GM12878 (cell line): ENCODE results near the gene FBXW9. TPM values are rescaled to one million over a fixed set of nuclear protein-coding genes. Genes with fewer than 3 reads are reported as not detected.

Experiments used
- ATAC-seq: fragments of 200-7000 bp; cut with Tn5 transposase; 3 replicates; pipeline ENCODE4 v1.9.1; 2020; ENCODE audit warnings: mild to moderate bottlenecking, moderate library complexity
- BruUV-seq: library from RNA; stranded (reverse); fragments of 400-500 nt; replicated peaks from 2 replicates; lab custom pipeline; 2021; lab: Mats Ljungman, UMichigan
- CTCF ChIA-PET: fragments of 300-600 bp; sonication (Branson Sonifier 250); formaldehyde crosslinking; extraction: SDS; loops from one replicate; lab custom pipeline; 2021; ENCODE audit warnings: inconsistent platforms; lab: Yijun Ruan, JAX
- POLR2A ChIA-PET: fragments of 350-600 bp; formaldehyde crosslinking; extraction: SDS; loops from one replicate; lab custom pipeline; 2021; ENCODE audit warnings: inconsistent platforms; lab: Charles Lee
- RAD21 ChIA-PET: fragments of 300-600 bp; sonication (Branson Sonifier 250); formaldehyde crosslinking; loops from one replicate; lab custom pipeline; 2023; ENCODE audit warnings: antibody characterized with exemption; ENCODE audit not compliant: unreplicated experiment; lab: Charles Lee
- SMC1A ChIA-PET: fragments of 300-600 bp; sonication (Branson Sonifier 250); formaldehyde crosslinking; loops from one replicate; lab custom pipeline; 2023; ENCODE audit not compliant: unreplicated experiment, uncharacterized antibody; lab: Charles Lee
- DNase-seq: peaks from one replicate; pipeline ENCODE4 v3.0.0-alpha.2; 2011; ENCODE audit warnings: low read depth, low spot score
- FAIRE-seq: peaks from 3 replicates; lab custom pipeline; 2011; peaks lifted over from hg19 to GRCh38; lab: Jason Lieb, UNC
- H2AFZ ChIP-seq: 2 replicates; pipeline ENCODE4 v1.6.0; 2011; ENCODE audit warnings: low read depth, low read length, control low read depth; ENCODE audit not compliant: control insufficient read depth
- H3K27ac ChIP-seq: 2 replicates; pipeline ENCODE4 v1.5.1; 2011; ENCODE audit warnings: control low read depth; ENCODE audit not compliant: control insufficient read depth, insufficient read depth
- H3K27me3 ChIP-seq, 2 experiments: replicated peaks in 1 of 2; 2 replicates each; pipeline versions ENCODE4 v1.6.0 to v1.6.1; 2011; ENCODE audit warnings: low read length in 1 of 2; ENCODE audit not compliant: control insufficient read depth in 2 of 2, insufficient read depth in 2 of 2
- H3K36me3 ChIP-seq, 2 experiments: 2 replicates each; pipeline ENCODE4 v1.5.1; 2011; ENCODE audit warnings: low read length in 1 of 2; ENCODE audit not compliant: control insufficient read depth in 2 of 2, insufficient read depth in 2 of 2
- H3K4me1 ChIP-seq: 2 replicates; pipeline ENCODE4 v1.6.1; 2011; ENCODE audit warnings: mild to moderate bottlenecking, low read length, moderate library complexity, mixed read lengths; ENCODE audit not compliant: control insufficient read depth, insufficient read depth
- H3K4me2 ChIP-seq: 2 replicates; pipeline ENCODE4 v1.6.0; 2011; ENCODE audit warnings: control low read depth; ENCODE audit not compliant: control insufficient read depth, insufficient read depth
- H3K4me3 ChIP-seq: fragments of 200-600 bp; sonication (generic); 2 replicates; pipeline ENCODE4 v1.5.1; 2016
- H3K79me2 ChIP-seq: 2 replicates; pipeline ENCODE4 v1.6.0; 2011; ENCODE audit warnings: low read length; ENCODE audit not compliant: control insufficient read depth, insufficient read depth
- H3K9ac ChIP-seq: 2 replicates; pipeline ENCODE4 v1.8.0; 2011; ENCODE audit warnings: low read length, control low read depth, mixed read lengths; ENCODE audit not compliant: control insufficient read depth, insufficient read depth
- H3K9me3 ChIP-seq: replicated peaks from 3 replicates; pipeline ENCODE4 v1.5.1; 2011; ENCODE audit warnings: mild to moderate bottlenecking, low read length; ENCODE audit not compliant: control insufficient read depth, insufficient read depth
- H4K20me1 ChIP-seq: 2 replicates; pipeline ENCODE4 v1.6.0; 2011; ENCODE audit not compliant: control insufficient read depth, insufficient read depth
- CBFB ChIP-seq: IDR thresholded peaks from 2 replicates; pipeline ENCODE4 v1.6.1; 2016; ENCODE audit warnings: antibody characterized with exemption, low read depth
- CHD2 ChIP-seq: IDR thresholded peaks from 2 replicates; pipeline ENCODE4 v1.6.1; 2011; ENCODE audit warnings: low read depth, low read length, improper control_type of control experiment, borderline replicate concordance
- CHD4 ChIP-seq: fragments of 200-600 bp; sonication (generic); IDR thresholded peaks from 2 replicates; pipeline ENCODE4 v1.6.1; 2016; ENCODE audit warnings: mild to moderate bottlenecking
- EED ChIP-seq: sonication (generic); IDR thresholded peaks from 2 replicates; pipeline ENCODE4 v1.6.1; 2016; ENCODE audit warnings: antibody characterized with exemption, low read depth
- FOXM1 ChIP-seq: IDR thresholded peaks from 2 replicates; pipeline ENCODE4 v1.6.1; 2012; ENCODE audit warnings: low read depth, mild to moderate bottlenecking, inconsistent platforms, low read length, moderate library complexity
- LARP7 ChIP-seq: fragments of 450-650 bp; IDR thresholded peaks from 2 replicates; pipeline ENCODE4 v1.6.1; 2017; ENCODE audit warnings: mild to moderate bottlenecking
- MTA2 ChIP-seq: fragments of 450-650 bp; IDR thresholded peaks from 2 replicates; pipeline ENCODE4 v1.6.1; 2016; ENCODE audit warnings: low read depth, mild to moderate bottlenecking, moderate library complexity
- RAD51 ChIP-seq: fragments of 450-650 bp; IDR thresholded peaks from 2 replicates; pipeline ENCODE4 v1.6.1; 2016; ENCODE audit warnings: moderate library complexity, mild to moderate bottlenecking, inconsistent platforms
- SMAD1 ChIP-seq: fragments of 450-650 bp; IDR thresholded peaks from 2 replicates; pipeline ENCODE4 v1.6.1; 2018; ENCODE audit warnings: mild to moderate bottlenecking, low read depth; ENCODE audit not compliant: partially characterized antibody
- SREBF2 ChIP-seq: IDR thresholded peaks from 2 replicates; pipeline ENCODE4 v1.6.1; 2012; ENCODE audit warnings: mild to moderate bottlenecking, low read length
- SUPT20H ChIP-seq: IDR thresholded peaks from 2 replicates; pipeline ENCODE4 v1.6.1; 2011; ENCODE audit warnings: low read depth, mild to moderate bottlenecking, low read length, moderate library complexity, borderline replicate concordance; ENCODE audit not compliant: control insufficient read depth
- TARDBP ChIP-seq: IDR thresholded peaks from 2 replicates; pipeline ENCODE4 v1.6.1; 2016; ENCODE audit warnings: borderline replicate concordance
- WRNIP1 ChIP-seq: IDR thresholded peaks from 2 replicates; pipeline ENCODE4 v1.6.1; 2011; ENCODE audit warnings: low read depth, low read length, improper control_type of control experiment, borderline replicate concordance
- ZNF207 ChIP-seq: fragments of 450-650 bp; IDR thresholded peaks from 2 replicates; pipeline ENCODE4 v1.6.1; 2014; ENCODE audit warnings: antibody characterized with exemption, mild to moderate bottlenecking, borderline replicate concordance
- ZNF24 ChIP-seq: fragments of 450-650 bp; IDR thresholded peaks from 2 replicates; pipeline ENCODE4 v1.6.1; 2017; ENCODE audit warnings: antibody characterized with exemption, mild to moderate bottlenecking
- ZNF274 ChIP-seq: IDR thresholded peaks from one replicate; pipeline ENCODE4 v1.8.0; 2011; ENCODE audit not compliant: insufficient read length, insufficient read depth
- ZNF384 ChIP-seq: IDR thresholded peaks from 2 replicates; pipeline ENCODE4 v1.6.1; 2012; ENCODE audit warnings: low read depth, mild to moderate bottlenecking, low read length, improper control_type of control experiment, borderline replicate concordance
- WGBS: methylation state at CpG from one replicate; pipeline ENCODE4 v1.1.6; 2016; ENCODE audit warnings: low lambda C conversion rate; ENCODE audit not compliant: insufficient replicate concordance, insufficient coverage; ENCODE audit errors: missing lambda C conversion rate; 5-methylcytosine and 5-hydroxymethylcytosine counted together
- in situ Hi-C: fragments of 300-500 bp; cut with MboI; formaldehyde crosslinking; loops from 9 replicates; pipeline ENCODE4 v1.14.3; 2018; ENCODE audit warnings: mixed read lengths
- intact Hi-C: fragments of 100-400 bp; cut with micrococcal nuclease; formaldehyde crosslinking; loops from one replicate; pipeline ENCODE4 v1.14.2; 2022; ENCODE audit not compliant: unreplicated experiment
- polyA plus RNA-seq, 11 experiments: library from polyadenylated mRNA; depleted of rRNA in 4 of 11; unstranded in 6 of 11; stranded (reverse) in 5 of 11; fragments of >200 nt; fragmentation: Nextera tagmentation in 4 of 11; fragmentation: Illumina TruSeq in 1 of 11; extraction: Ambion mirVana in 4 of 11; extraction: Trizol in 1 of 11; gene quantifications; 1 replicate in 1 of 11; 2 replicates in 10 of 11; pipeline versions ENCODE4 v1.2.1 to v1.2.3, GENCODE V29; 2011 to 2016; ENCODE audit warnings: inconsistent platforms in 2 of 11, missing spikeins in 2 of 11, low read depth in 1 of 11
- total RNA-seq, 4 experiments: library from RNA; depleted of rRNA in 3 of 4; stranded (reverse); fragments of >200 nt in 3 of 4; fragmentation: Illumina TruSeq in 1 of 4; extraction: Trizol in 1 of 4; gene quantifications; 2 replicates each; pipeline versions ENCODE4 v1.2.1 to v1.2.3, GENCODE V29; 2013 to 2021
- TF ChIP-seq, protein P1 (sequence below): fragments of 450-650 bp; IDR thresholded peaks from 2 replicates; pipeline ENCODE4 v1.6.1; 2017; ENCODE audit warnings: antibody characterized with exemption, mild to moderate bottlenecking, moderate library complexity
- TF ChIP-seq, protein P2 (sequence below): fragments of 450-650 bp; IDR thresholded peaks from 2 replicates; pipeline ENCODE4 v1.6.1; 2017; ENCODE audit warnings: mild to moderate bottlenecking

Gene FBXW9
- total and polyA plus RNA-seq, 10 of the 15 experiments (the other 5 are each of a cell fraction or from before 2014, with no cell fraction given), result 0.21 to 14.8 (median 7.3) TPM

DNA sequence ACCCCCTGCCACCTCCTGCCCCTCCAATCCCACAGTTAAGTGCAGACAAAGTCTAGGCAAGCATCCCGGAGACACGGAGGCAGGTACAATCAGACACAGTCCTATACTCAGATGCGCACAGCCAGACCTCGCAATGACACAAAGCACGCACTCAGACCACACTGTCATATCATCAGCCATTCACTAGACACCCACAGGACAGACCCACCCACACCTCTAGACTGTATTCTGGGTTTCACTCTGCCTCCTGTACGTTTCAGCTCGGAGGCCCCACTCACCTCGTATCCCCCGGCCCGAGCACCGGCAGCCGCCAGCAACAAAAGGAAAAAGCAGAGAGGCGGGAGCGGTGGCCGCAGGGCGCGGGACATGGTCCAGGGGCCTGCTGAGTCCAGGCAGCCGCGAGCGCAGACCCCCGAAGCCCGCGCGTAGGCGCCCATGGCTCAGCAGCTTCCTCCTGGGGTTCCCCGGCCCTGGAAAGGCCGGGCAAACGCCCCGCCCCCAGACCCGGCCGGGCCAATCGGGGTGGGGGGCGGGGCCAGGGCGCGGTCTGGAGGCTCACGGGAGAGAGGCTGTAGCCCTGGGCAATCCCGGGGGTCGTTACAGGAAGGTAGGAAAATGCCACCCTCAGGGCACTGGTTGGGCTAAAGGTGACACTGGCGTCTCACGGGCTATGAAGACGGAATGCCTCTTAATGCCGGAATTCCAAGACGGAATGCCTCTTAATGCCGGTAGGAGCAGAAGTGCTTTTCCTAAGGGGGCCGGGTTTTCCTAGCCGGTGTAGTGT is 30.0 kb downstream of the FBXW9 start, which contains the start of the genes MAN2B1 and WDR83:
Gene MAN2B1, minus strand, starts transcription at position 478 of the 784 bp plus-strand sequence. Its CDS starts 41 bp downstream, at position 437.
Gene WDR83, plus strand, starts transcription at position 543 of the 784 bp plus-strand sequence. CDS start 2,984 bp downstream, outside the sequence.
- DNase-seq, result no peak
- CTCF ChIA-PET, result interaction anchor here (0.6 to 1.9 kb wide), 6 partner anchors 11 to 1008 kb away, joined by 3 to 13 read pairs (median 6); no protein-coding TSS in a partner anchor
- POLR2A ChIA-PET, result interaction anchor here (0.6 to 2.3 kb wide), 9 partner anchors 8 to 126 kb away, joined by 3 to 15 read pairs (median 3); partner anchors contain the start of genes DHPS, TNPO2 and ZNF791
- FAIRE-seq, result peak; percentile 68
- peak within 1 kb of the TSS; percentile 81 for H3K9ac ChIP-seq
- BruUV-seq, result no TSS peak
- peaks cover 52% of the 10 kb centered on the region for H3K79me2 ChIP-seq
- peak within 1 kb of the TSS; percentile 92 for H3K27ac ChIP-seq
- H3K4me2 ChIP-seq, result peak within 1 kb of the TSS; percentile 99
- SMC1A ChIA-PET, result interaction anchor here (1.6 to 2.4 kb wide), 3 partner anchors 53 to 102 kb away, joined by 6 to 10 read pairs (median 8); partner anchors contain the start of genes ZNF490 and ZNF791
- RAD21 ChIA-PET, result interaction anchor here (0.8 to 1.8 kb wide), 6 partner anchors 53 to 743 kb away, joined by 3 to 9 read pairs (median 4); partner anchors contain the start of genes GET3, ZNF490 and ZNF791
- in situ Hi-C loops, result no loop called here
- intact Hi-C loops, result no loop called here
- H3K4me1 ChIP-seq, result peaks cover 30% of the 10 kb centered on the region
- ATAC-seq, result peak; percentile 83
- H3K36me3 ChIP-seq, result peaks cover 16 to 17% of the 10 kb centered on the region in 2 experiments
- no peaks in the 10 kb centered on the region for H3K27me3 ChIP-seq
- peak within 1 kb of the TSS; percentile 91 for H3K4me3 ChIP-seq
- under 1% methylated on average over 46 of the region's 46 CpGs for WGBS
- H4K20me1 ChIP-seq, result no peaks in the 10 kb centered on the region
- peak within 1 kb of the TSS; percentile 73 for H2AFZ ChIP-seq
- no peaks in the 10 kb centered on the region for H3K9me3 ChIP-seq
- TF ChIP-seq CBFB, result peak; percentile 24; the same call in 1 of the 2 replicates
- no peak for TF ChIP-seq FOXM1
- TF ChIP-seq CHD4, result no peak
- no peak for TF ChIP-seq RAD51
- no peak for TF ChIP-seq ZNF24
- TF ChIP-seq SMAD1, result no peak
- no peak for TF ChIP-seq EED
- no peak for TF ChIP-seq ZNF274
- TF ChIP-seq ZNF207, result no peak
- TF ChIP-seq, protein P1, sequence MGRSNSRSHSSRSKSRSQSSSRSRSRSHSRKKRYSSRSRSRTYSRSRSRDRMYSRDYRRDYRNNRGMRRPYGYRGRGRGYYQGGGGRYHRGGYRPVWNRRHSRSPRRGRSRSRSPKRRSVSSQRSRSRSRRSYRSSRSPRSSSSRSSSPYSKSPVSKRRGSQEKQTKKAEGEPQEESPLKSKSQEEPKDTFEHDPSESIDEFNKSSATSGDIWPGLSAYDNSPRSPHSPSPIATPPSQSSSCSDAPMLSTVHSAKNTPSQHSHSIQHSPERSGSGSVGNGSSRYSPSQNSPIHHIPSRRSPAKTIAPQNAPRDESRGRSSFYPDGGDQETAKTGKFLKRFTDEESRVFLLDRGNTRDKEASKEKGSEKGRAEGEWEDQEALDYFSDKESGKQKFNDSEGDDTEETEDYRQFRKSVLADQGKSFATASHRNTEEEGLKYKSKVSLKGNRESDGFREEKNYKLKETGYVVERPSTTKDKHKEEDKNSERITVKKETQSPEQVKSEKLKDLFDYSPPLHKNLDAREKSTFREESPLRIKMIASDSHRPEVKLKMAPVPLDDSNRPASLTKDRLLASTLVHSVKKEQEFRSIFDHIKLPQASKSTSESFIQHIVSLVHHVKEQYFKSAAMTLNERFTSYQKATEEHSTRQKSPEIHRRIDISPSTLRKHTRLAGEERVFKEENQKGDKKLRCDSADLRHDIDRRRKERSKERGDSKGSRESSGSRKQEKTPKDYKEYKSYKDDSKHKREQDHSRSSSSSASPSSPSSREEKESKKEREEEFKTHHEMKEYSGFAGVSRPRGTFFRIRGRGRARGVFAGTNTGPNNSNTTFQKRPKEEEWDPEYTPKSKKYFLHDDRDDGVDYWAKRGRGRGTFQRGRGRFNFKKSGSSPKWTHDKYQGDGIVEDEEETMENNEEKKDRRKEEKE, result no peak
- TF ChIP-seq SUPT20H, result no peak
- TF ChIP-seq CHD2, result no peak
- TF ChIP-seq, protein P2, sequence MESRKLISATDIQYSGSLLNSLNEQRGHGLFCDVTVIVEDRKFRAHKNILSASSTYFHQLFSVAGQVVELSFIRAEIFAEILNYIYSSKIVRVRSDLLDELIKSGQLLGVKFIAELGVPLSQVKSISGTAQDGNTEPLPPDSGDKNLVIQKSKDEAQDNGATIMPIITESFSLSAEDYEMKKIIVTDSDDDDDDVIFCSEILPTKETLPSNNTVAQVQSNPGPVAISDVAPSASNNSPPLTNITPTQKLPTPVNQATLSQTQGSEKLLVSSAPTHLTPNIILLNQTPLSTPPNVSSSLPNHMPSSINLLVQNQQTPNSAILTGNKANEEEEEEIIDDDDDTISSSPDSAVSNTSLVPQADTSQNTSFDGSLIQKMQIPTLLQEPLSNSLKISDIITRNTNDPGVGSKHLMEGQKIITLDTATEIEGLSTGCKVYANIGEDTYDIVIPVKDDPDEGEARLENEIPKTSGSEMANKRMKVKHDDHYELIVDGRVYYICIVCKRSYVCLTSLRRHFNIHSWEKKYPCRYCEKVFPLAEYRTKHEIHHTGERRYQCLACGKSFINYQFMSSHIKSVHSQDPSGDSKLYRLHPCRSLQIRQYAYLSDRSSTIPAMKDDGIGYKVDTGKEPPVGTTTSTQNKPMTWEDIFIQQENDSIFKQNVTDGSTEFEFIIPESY, result no peak
- no peak for TF ChIP-seq MTA2
- TF ChIP-seq ZNF384, result no peak
- TF ChIP-seq TARDBP, result no peak
- TF ChIP-seq LARP7, result no peak
- no peak for TF ChIP-seq SREBF2
- TF ChIP-seq WRNIP1, result no peak
